Heart right ventricle (tissue), 16 donors: Measurements from ENCODE around the gene ATP6V0D1. TPM values are rescaled to one million over a fixed set of nuclear protein-coding genes. Genes with fewer than 3 reads are reported as not detected.

Experiments used
- ATAC-seq, 8 donors: fragments of 200-7000 bp; cut with Tn5 transposase; one replicate each; pipeline ENCODE4 v1.9.1; 2020; ENCODE audit warnings: mild to moderate bottlenecking in 8 of 8, moderate library complexity in 8 of 8, moderate number of reproducible peaks in 1 of 8
- DNase-seq, 2 donors: peaks; one replicate each; pipeline ENCODE4 v3.0.0-alpha.2; 2020
- H3K27ac ChIP-seq, 10 donors: fragments of 200-600 bp; sonication (generic) in 2 of 10; one replicate each; pipeline versions ENCODE4 v1.5.0 to v1.8.0; 2020 to 2022; ENCODE audit warnings: mild to moderate bottlenecking in 3 of 10
- H3K27me3 ChIP-seq, 7 donors: fragments of 200-600 bp; one replicate each; pipeline ENCODE4 v1.8.0; 2021 to 2022; ENCODE audit warnings: mild to moderate bottlenecking in 2 of 7
- H3K36me3 ChIP-seq, 9 donors: fragments of 200-600 bp; sonication (generic) in 1 of 9; one replicate each; pipeline versions ENCODE4 v1.5.0 to v1.8.0; 2020 to 2022; ENCODE audit warnings: mild to moderate bottlenecking in 2 of 9
- H3K4me1 ChIP-seq, 9 donors: fragments of 200-600 bp; sonication (generic) in 1 of 9; one replicate each; pipeline versions ENCODE4 v1.5.0 to v1.8.0; 2020 to 2022; ENCODE audit warnings: mild to moderate bottlenecking in 4 of 9
- H3K4me3 ChIP-seq, 10 donors: fragments of 200-600 bp; sonication (generic) in 2 of 10; one replicate each; pipeline versions ENCODE4 v1.5.0 to v1.8.0; 2020 to 2022; ENCODE audit warnings: mild to moderate bottlenecking in 7 of 10, moderate library complexity in 2 of 10
- H3K9me3 ChIP-seq, 11 donors: fragments of 200-600 bp in 10 of 11; sonication (generic) in 2 of 11; one replicate each; pipeline versions ENCODE4 v1.5.0 to v1.8.0; 2013 to 2022; ENCODE audit warnings: mild to moderate bottlenecking in 2 of 11, control low read depth in 1 of 11, moderate library complexity in 1 of 11
- WGBS, 2 donors: extraction: QIAGEN DNeasy Blood & Tissue Kit; methylation state at CpG; one replicate each; pipeline ENCODE4 v1.1.7; 2013; ENCODE audit warnings: inconsistent platforms in 1 of 2; 5-methylcytosine and 5-hydroxymethylcytosine counted together
- intact Hi-C, 10 donors: fragments of 100-400 bp; cut with DNase I; formaldehyde crosslinking; loops; one replicate each; pipeline versions ENCODE4 v1.11.1 to v1.14.2; 2022
- polyA plus RNA-seq, 2 donors: library from polyadenylated mRNA; stranded (reverse); fragments of 200-250 nt; gene quantifications; one replicate each; pipeline ENCODE4 v1.2.3, GENCODE V29; 2013
- total RNA-seq, 10 donors: library from RNA; stranded (reverse); fragmentation: NEBNext Ultra II Directional in 3 of 10; extraction: Animal tissue kit (Norgen Biotek cat#: 25700) in 3 of 10; gene quantifications; one replicate each; pipeline versions ENCODE4 v1.2.1 to v1.2.4, GENCODE V29; 2021 to 2023
- TF ChIP-seq, protein P1 (sequence below), 9 donors: fragments of 200-600 bp; sonication (generic) in 2 of 9; IDR thresholded peaks; one replicate each; pipeline versions ENCODE4 v1.5.0 to v1.8.0; 2021 to 2022; ENCODE audit warnings: antibody characterized with exemption in 9 of 9, mild to moderate bottlenecking in 5 of 9, moderate library complexity in 1 of 9
- donor health status: Arrhythmogenic right ventricular cardiomyopathy.
- donor health status: ischemic (EF 13 %, LVEDD 7.1; RV severe dilation, severe dysfunction).
- donor health status: healthy with polysubstance abuse.
- donor health status: DM: no; HTN: yes; CAD: no.
- donor health status: DM: no; HTN: no; CAD: no.
- donor health status: ischemic (EF 25% LVEDD 6.9; RV normal size, moderate dysfunction).
- donor health status: ischemic (EF 25% LVEDD 5.7; RV mildly dilated, moderate dysfunction).
- donor health status: healthy.
- donor health status: DM: yes; HTN: yes; CAD: no.
- donor health status: Ischemic cardiomyopathy.
- donor health status: ischemic (EF 35%, LVEDD 5.7; RV mildly dilated, moderate dysfunction).
- donor health status: nonischemic (EF 11% LVEDD 7.7; RV severe dilation, severe dysfunction).
- donor health status: DM: yes; HTN: yes; CAD: no.
- donor health status: PGD.
- donor health status: ischemic (EF 29% LVEDD 5.4; RV normal size, mild dysfunction).
- donor health status: nonischemic (EF 23%, LVEDD 6.1; RV moderate dilation, normal function).

The ATP6V0D1 gene
- total and polyA plus RNA-seq, 12 donors = 12.8 to 84.7 (median 67.5) TPM

DNA sequence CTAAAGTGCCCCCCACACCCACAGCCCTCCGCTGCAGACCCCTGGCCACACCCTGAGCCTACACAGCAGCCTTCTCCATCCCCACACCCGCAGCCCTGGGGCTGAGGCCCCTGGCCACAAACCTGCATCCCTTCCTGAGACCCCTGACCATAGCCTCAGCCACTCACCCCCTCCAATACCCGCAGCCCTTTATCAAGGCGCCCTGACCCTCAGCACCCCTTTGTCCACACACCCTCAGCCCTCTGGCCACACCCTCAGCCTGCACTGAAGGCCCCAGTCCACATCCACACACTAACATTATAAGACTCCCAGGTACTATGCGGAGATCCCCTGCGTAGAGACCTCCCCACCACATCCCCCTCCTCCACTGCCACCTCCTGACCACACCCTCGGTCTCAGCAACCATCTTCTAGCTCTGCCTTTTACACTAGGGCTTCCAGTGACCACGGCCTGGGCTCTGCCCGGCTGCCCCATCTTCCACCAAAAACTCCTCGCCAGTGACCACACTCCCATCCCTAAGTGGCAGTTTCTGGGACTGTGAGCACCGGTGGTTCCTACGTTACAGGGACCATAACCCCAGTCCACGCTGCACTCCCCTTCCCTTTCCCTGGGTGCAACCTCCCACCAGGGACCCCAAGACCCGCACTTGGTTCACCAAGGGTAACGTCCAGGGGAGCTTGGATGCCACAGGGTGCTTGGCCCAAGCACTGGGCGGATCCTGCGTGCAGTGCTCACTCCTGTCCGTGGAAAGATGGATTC lies 88.5 kb downstream of the ATP6V0D1 start:
- H3K27me3 ChIP-seq = peaks cover 0 to 45% (median 9%) of the 10 kb centered on the region in 7 donors
- peak overlapping the region; percentile 21 to 62 (median 48) for H3K4me3 ChIP-seq
- TF ChIP-seq, protein P1, sequence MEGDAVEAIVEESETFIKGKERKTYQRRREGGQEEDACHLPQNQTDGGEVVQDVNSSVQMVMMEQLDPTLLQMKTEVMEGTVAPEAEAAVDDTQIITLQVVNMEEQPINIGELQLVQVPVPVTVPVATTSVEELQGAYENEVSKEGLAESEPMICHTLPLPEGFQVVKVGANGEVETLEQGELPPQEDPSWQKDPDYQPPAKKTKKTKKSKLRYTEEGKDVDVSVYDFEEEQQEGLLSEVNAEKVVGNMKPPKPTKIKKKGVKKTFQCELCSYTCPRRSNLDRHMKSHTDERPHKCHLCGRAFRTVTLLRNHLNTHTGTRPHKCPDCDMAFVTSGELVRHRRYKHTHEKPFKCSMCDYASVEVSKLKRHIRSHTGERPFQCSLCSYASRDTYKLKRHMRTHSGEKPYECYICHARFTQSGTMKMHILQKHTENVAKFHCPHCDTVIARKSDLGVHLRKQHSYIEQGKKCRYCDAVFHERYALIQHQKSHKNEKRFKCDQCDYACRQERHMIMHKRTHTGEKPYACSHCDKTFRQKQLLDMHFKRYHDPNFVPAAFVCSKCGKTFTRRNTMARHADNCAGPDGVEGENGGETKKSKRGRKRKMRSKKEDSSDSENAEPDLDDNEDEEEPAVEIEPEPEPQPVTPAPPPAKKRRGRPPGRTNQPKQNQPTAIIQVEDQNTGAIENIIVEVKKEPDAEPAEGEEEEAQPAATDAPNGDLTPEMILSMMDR (IDR thresholded peaks at IDR 0.05) = no peak
- H3K9me3 ChIP-seq = no peaks in the 10 kb centered on the region
- peaks cover 24 to 76% (median 41%) of the 10 kb centered on the region in 9 donors for H3K4me1 ChIP-seq
- no peak for ATAC-seq
- H3K36me3 ChIP-seq = no peaks in the 10 kb centered on the region
- WGBS, 2 donors = 67 to 77% methylated on average over 18 of the region's 18 CpGs
- intact Hi-C loops = loop anchor here in 4 of 10 donors (5.0 to 10.0 kb wide), 4 partner anchors 108 to 128 kb away; partner anchors contain the start of gene PLEKHG4 (in 2 of the 4)
- peak overlapping the region in 8 of 10 donors; percentile 44 to 84 (median 59) for H3K27ac ChIP-seq
- no peak for DNase-seq

DNA sequence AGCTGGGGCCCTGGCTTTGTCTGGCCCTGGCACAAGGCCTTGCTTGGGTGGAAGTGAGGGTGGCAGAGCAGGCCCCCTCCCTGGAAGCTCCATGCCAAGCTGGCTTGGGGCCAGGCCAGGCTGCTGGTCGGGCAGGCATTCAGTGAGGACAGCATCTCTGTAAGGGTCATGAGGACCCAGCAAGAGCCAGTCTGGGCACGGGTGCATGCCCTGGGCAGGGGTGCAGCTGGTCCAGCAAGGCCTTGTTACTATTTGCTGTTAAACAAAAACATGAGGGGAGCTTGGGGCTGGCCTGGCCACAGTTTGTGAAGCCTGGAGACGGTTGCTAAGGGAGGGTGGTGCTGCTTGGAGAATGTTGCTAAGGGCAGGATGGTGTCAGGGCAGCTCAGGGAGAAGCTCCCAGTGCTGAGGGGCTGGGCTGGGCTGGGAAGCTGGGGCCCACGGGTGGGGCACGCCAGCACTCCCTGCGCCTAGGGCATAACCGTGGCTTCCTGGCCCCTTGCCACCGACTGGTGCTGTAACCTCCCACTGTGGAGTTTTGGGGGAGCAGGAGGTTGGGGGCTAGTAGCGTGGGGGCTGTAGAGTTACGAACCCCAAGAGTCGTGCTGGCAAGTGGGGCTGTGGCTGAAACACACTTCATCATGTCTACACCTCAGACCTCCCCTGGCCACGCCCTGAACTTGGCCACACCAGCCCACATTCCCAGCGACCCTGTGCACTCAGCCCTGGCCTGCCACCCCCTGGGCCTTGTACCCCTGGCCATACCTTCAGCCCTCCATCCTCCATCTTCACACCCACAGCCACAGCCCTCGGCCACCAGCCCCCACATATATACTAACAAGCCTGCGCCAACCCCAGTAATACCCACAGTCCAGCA lies 89.3 kb downstream of the ATP6V0D1 start:
- TF ChIP-seq, protein P1 (IDR thresholded peaks at IDR 0.05) = no peak
- ATAC-seq (no peak), DNase-seq (peak in 1 of 2 donors; percentile 44)
- Histone ChIP-seq H3K27ac (peak overlapping the region in 5 of 10 donors; percentile 57 to 84 (median 72)), H3K9me3 (no peaks in the 10 kb centered on the region), H3K27me3 (peaks cover 0 to 44% (median 9%) of the 10 kb centered on the region in 7 donors), H3K36me3 (no peaks in the 10 kb centered on the region), H3K4me3 (peak overlapping the region in 9 of 10 donors; percentile 7 to 62 (median 48)), H3K4me1 (peaks cover 16 to 68% (median 33%) of the 10 kb centered on the region in 9 donors)
- intact Hi-C loops = loop anchor here in 4 of 10 donors (5.0 to 10.0 kb wide), 4 partner anchors 107 to 127 kb away; partner anchors contain the start of gene PLEKHG4 (in 2 of the 4)
- 67 to 73% methylated on average over 15 of the region's 15 CpGs for WGBS, 2 donors

DNA sequence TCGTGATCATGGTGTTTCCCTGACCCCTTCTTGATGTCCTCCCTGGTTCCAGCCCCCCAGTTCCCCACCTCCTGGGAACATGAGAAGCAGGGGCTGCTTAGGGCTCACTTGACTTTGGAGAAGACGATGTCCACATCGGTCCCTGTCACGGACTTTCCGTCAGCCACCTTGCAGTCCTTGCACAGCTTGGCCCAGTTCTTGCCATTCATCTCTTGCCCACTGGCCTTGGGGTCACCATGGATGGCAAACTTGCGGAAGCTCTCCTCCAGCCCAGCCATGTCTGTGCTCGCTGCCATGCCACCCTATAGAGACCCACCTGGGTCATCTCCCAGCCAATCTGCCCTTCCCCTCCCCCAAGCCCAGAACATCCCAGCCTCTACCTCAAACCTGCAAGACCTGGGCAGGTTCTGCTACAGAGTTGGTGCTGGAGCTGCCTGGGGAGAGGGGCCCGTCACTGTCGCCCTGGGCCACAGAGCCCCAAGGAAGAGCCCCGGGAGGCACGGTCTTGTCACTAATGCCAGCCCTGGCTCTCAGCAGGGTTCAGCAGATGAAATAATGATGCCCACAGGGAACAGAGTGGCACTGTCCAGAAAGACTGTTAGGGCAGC lies 90.0 kb downstream of the ATP6V0D1 start:
- no peak for ATAC-seq
- intact Hi-C loops = loop anchor here in 4 of 10 donors (5.0 to 10.0 kb wide), 4 partner anchors 106 to 126 kb away; partner anchors contain the start of gene PLEKHG4 (in 2 of the 4)
- TF ChIP-seq, protein P1 (IDR thresholded peaks at IDR 0.05) = no peak
- Histone ChIP-seq H3K27me3 (peaks cover 0 to 37% (median 9%) of the 10 kb centered on the region in 7 donors), H3K9me3 (no peaks in the 10 kb centered on the region), H3K27ac (peak overlapping the region in 2 of 10 donors; percentile 22 to 36), H3K4me3 (peak overlapping the region in 1 of 10 donors; percentile 62), H3K4me1 (peaks cover 9 to 60% (median 26%) of the 10 kb centered on the region in 9 donors), H3K36me3 (no peaks in the 10 kb centered on the region)
- 91 to 92% methylated on average over 11 of the region's 11 CpGs for WGBS, 2 donors
- DNase-seq = no peak
